CD14-positive monocyte (primary cell): ENCODE measurements around the gene NFIC. TPM values are rescaled to one million over a fixed set of nuclear protein-coding genes. Genes with fewer than 3 reads are reported as not detected.

ENCODE experiments used
- DNase-seq, 3 donors: peaks; one replicate each; pipeline ENCODE4 v3.0.0-alpha.2; 2011 to 2022
- H2AFZ ChIP-seq: 2 replicates; pipeline ENCODE4 v1.6.0; 2012; ENCODE audit warnings: mild to moderate bottlenecking, low read depth, low read length, inconsistent platforms; ENCODE audit not compliant: insufficient read depth, poor library complexity, severe bottlenecking
- H3K27ac ChIP-seq, 2 donors: 1 replicate in 1 of 2; 2 replicates in 1 of 2; pipeline ENCODE4 v1.5.1; 2012 to 2013; ENCODE audit warnings: low read length in 2 of 2, control low read depth in 1 of 2, inconsistent platforms in 1 of 2, low read depth in 1 of 2, mild to moderate bottlenecking in 1 of 2
- H3K27me3 ChIP-seq, 2 donors: one replicate each; pipeline versions ENCODE4 v1.6.0 to v1.6.1; 2011 to 2013; ENCODE audit warnings: low read length in 2 of 2; ENCODE audit not compliant: control insufficient read depth in 2 of 2, insufficient read depth in 2 of 2
- H3K36me3 ChIP-seq, 2 donors: replicated peaks in 1 of 2; 1 replicate in 1 of 2; 2 replicates in 1 of 2; pipeline versions ENCODE4 v1.5.1 to v1.6.1; 2012 to 2013; ENCODE audit warnings: low read length in 2 of 2, control low read depth in 1 of 2, inconsistent platforms in 1 of 2, mild to moderate bottlenecking in 1 of 2; ENCODE audit not compliant: insufficient read depth in 2 of 2, control insufficient read depth in 1 of 2
- H3K4me1 ChIP-seq, 2 donors: 1 replicate in 1 of 2; 2 replicates in 1 of 2; pipeline versions ENCODE4 v1.5.1 to v1.6.1; 2012 to 2013; ENCODE audit warnings: low read length in 2 of 2, control low read depth in 1 of 2, inconsistent platforms in 1 of 2, mild to moderate bottlenecking in 1 of 2, moderate library complexity in 1 of 2; ENCODE audit not compliant: insufficient read depth in 2 of 2, control insufficient read depth in 1 of 2
- H3K4me2 ChIP-seq: replicated peaks from 2 replicates; pipeline ENCODE3; 2012; ENCODE audit warnings: low read length, moderate library complexity, mild to moderate bottlenecking; ENCODE audit not compliant: poor library complexity, severe bottlenecking; ENCODE audit errors: extremely low read depth
- H3K4me3 ChIP-seq, 3 experiments: fragments of 200-600 bp in 1 of 3; sonication (generic) in 1 of 3; replicated peaks in 1 of 3; 1 replicate in 2 of 3; 2 replicates in 1 of 3; pipeline ENCODE4 v1.5.1; 2011 to 2013; ENCODE audit warnings: low read length in 3 of 3, mild to moderate bottlenecking in 3 of 3, control low read depth in 2 of 3, low read depth in 2 of 3, inconsistent platforms in 1 of 3, moderate library complexity in 1 of 3
- H3K79me2 ChIP-seq: 2 replicates; pipeline ENCODE4 v1.6.0; 2012; ENCODE audit warnings: mild to moderate bottlenecking, control low read depth, inconsistent platforms, low read length, moderate library complexity; ENCODE audit not compliant: insufficient read depth
- H3K9ac ChIP-seq: 2 replicates; pipeline ENCODE4 v1.6.0; 2017; ENCODE audit warnings: low read length, mild to moderate bottlenecking; ENCODE audit not compliant: insufficient read depth, poor library complexity, severe bottlenecking
- H3K9me3 ChIP-seq, 2 donors: replicated peaks in 1 of 2; 1 replicate in 1 of 2; 2 replicates in 1 of 2; pipeline versions ENCODE4 v1.5.1 to v1.6.1; 2012 to 2013; ENCODE audit warnings: low read length in 2 of 2, control low read depth in 1 of 2; ENCODE audit not compliant: control insufficient read depth in 1 of 2, insufficient read depth in 1 of 2
- H4K20me1 ChIP-seq: 2 replicates; pipeline ENCODE4 v1.6.0; 2012; ENCODE audit warnings: mild to moderate bottlenecking, low read length, control low read depth, moderate library complexity; ENCODE audit not compliant: insufficient read depth
- H3K27ac Mint-ChIP-seq, 7 donors: one replicate each; pipeline ENCODE4 v1.8.0; 2020; ENCODE audit warnings: mild to moderate bottlenecking in 7 of 7, mixed read lengths in 7 of 7, moderate library complexity in 6 of 7, inconsistent platforms in 2 of 7
- H3K27me3 Mint-ChIP-seq, 3 donors: one replicate each; pipeline ENCODE4 v1.8.0; 2021 to 2022; ENCODE audit warnings: low read depth in 3 of 3, mild to moderate bottlenecking in 3 of 3, mixed read lengths in 3 of 3, moderate library complexity in 3 of 3, inconsistent platforms in 1 of 3
- H3K36me3 Mint-ChIP-seq, 2 donors: one replicate each; pipeline ENCODE4 v1.8.0; 2020; ENCODE audit warnings: mixed read lengths in 2 of 2, inconsistent platforms in 1 of 2, mild to moderate bottlenecking in 1 of 2
- H3K4me1 Mint-ChIP-seq: one replicate; pipeline ENCODE4 v1.8.0; 2020; ENCODE audit warnings: mild to moderate bottlenecking, mixed read lengths
- H3K4me3 Mint-ChIP-seq, 2 donors: one replicate each; pipeline ENCODE4 v1.8.0; 2020; ENCODE audit warnings: mild to moderate bottlenecking in 2 of 2, mixed read lengths in 2 of 2, moderate library complexity in 1 of 2
- H3K9me3 Mint-ChIP-seq, 7 donors: one replicate each; pipeline ENCODE4 v1.8.0; 2020 to 2022; ENCODE audit warnings: mixed read lengths in 7 of 7, mild to moderate bottlenecking in 6 of 7, moderate library complexity in 6 of 7, inconsistent platforms in 2 of 7
- CTCF ChIP-seq: fragments of 200-600 bp; IDR thresholded peaks from one replicate; pipeline ENCODE4 v1.8.0; 2022; ENCODE audit warnings: antibody characterized with exemption, mild to moderate bottlenecking
- WGBS: methylation state at CpG from one replicate; pipeline ENCODE4 v1.1.5; 2013; ENCODE audit warnings: missing lambda C conversion rate; ENCODE audit not compliant: insufficient coverage; 5-methylcytosine and 5-hydroxymethylcytosine counted together
- intact Hi-C, 2 donors: fragments of 100-400 bp; cut with micrococcal nuclease; formaldehyde crosslinking; loops; one replicate each; pipeline versions ENCODE4 v1.15.0 to v1.15.1; 2023
- polyA plus RNA-seq, 3 donors: library from polyadenylated mRNA; depleted of rRNA in 1 of 3; unstranded in 2 of 3; stranded (reverse) in 1 of 3; fragments of 300-500 nt in 2 of 3; fragments of >200 nt in 1 of 3; fragmentation: Illumina TruSeq in 2 of 3; gene quantifications; 1 replicate in 2 of 3; 2 replicates in 1 of 3; pipeline ENCODE4 v1.2.3, GENCODE V29; 2012 to 2021

NFIC gene
- polyA plus RNA-seq, 3 donors, result 7.0 to 13.8 (median 11.5) TPM

- peaks cover 13% of the 10 kb centered on the region for H3K4me1 Mint-ChIP-seq
- H3K27me3 ChIP-seq, result no peaks in the 10 kb centered on the region
- TF ChIP-seq CTCF, result no peak
- no peak overlapping the region for H2AFZ ChIP-seq
- peaks cover 100% of the 10 kb centered on the region for H3K79me2 ChIP-seq
- no peaks in the 10 kb centered on the region for H3K4me1 ChIP-seq
- no peaks in the 10 kb centered on the region for H3K9me3 Mint-ChIP-seq
- no peaks in the 10 kb centered on the region for H3K9me3 ChIP-seq
- no peak for DNase-seq
- 95% methylated on average over 19 of the region's 23 CpGs for WGBS
- peaks cover 31 to 55% of the 10 kb centered on the region in 2 donors for H3K36me3 Mint-ChIP-seq
- peaks cover 0 to 3% (median 0%) of the 10 kb centered on the region in 3 donors for H3K27me3 Mint-ChIP-seq
- H3K36me3 ChIP-seq, result peaks cover 34 to 45% of the 10 kb centered on the region in 2 donors
- H3K27ac Mint-ChIP-seq, result peak overlapping the region in 2 of 7 donors; percentile 28 to 55
- H3K4me2 ChIP-seq, result no peak overlapping the region
- no peak overlapping the region for H3K4me3 Mint-ChIP-seq
- intact Hi-C loops, result no loop called here
- H3K27ac ChIP-seq, result no peak overlapping the region
- no peak overlapping the region for H3K4me3 ChIP-seq
- no peak overlapping the region for H3K9ac ChIP-seq
- H4K20me1 ChIP-seq, result peaks cover 100% of the 10 kb centered on the region
Observed at GRCh38 chr19:3513229-3514140, 147.1 kb downstream of the NFIC start.

GRCh38 chr19:3514930-3515329 is 148.5 kb downstream of the NFIC start:
- Mint-ChIP-seq H3K9me3 (no peaks in the 10 kb centered on the region), H3K4me1 (peaks cover 3% of the 10 kb centered on the region), H3K27me3 (peaks cover 0 to 3% (median 0%) of the 10 kb centered on the region in 3 donors), H3K4me3 (no peak overlapping the region), H3K36me3 (peaks cover 27 to 55% of the 10 kb centered on the region in 2 donors), H3K27ac (peak overlapping the region in 2 of 7 donors; percentile 8 to 61)
- Histone ChIP-seq H3K4me2 (no peak overlapping the region), H3K36me3 (peaks cover 37 to 49% of the 10 kb centered on the region in 2 donors), H3K4me1 (no peaks in the 10 kb centered on the region), H3K27ac (no peak overlapping the region), H3K79me2 (peaks cover 100% of the 10 kb centered on the region), H3K9me3 (no peaks in the 10 kb centered on the region), H2AFZ (no peak overlapping the region), H4K20me1 (peaks cover 100% of the 10 kb centered on the region), H3K27me3 (no peaks in the 10 kb centered on the region), H3K4me3 (no peak overlapping the region), H3K9ac (no peak overlapping the region)
- WGBS, result 92% methylated on average over 12 of the region's 12 CpGs
- no peak for DNase-seq
- intact Hi-C loops, result no loop called here
- TF ChIP-seq CTCF, result no peak
